Hematopoietic multipotent progenitor cell treated with erythropoietin and hydrocortisone succinate and interleukin-3 and kit ligand, for 4 days (in vitro differentiated cells): Measurements from ENCODE around the gene SYT5.
"Not testable (repeated sequence)": the region's sequence is repeated elsewhere in the genome, so short reads cannot be mapped to it uniquely, and the experiment has no call there.

Experiments used
- DNase-seq: peaks from one replicate; pipeline ENCODE4 v3.0.0-alpha.2; 2015

SYT5 gene

DNA sequence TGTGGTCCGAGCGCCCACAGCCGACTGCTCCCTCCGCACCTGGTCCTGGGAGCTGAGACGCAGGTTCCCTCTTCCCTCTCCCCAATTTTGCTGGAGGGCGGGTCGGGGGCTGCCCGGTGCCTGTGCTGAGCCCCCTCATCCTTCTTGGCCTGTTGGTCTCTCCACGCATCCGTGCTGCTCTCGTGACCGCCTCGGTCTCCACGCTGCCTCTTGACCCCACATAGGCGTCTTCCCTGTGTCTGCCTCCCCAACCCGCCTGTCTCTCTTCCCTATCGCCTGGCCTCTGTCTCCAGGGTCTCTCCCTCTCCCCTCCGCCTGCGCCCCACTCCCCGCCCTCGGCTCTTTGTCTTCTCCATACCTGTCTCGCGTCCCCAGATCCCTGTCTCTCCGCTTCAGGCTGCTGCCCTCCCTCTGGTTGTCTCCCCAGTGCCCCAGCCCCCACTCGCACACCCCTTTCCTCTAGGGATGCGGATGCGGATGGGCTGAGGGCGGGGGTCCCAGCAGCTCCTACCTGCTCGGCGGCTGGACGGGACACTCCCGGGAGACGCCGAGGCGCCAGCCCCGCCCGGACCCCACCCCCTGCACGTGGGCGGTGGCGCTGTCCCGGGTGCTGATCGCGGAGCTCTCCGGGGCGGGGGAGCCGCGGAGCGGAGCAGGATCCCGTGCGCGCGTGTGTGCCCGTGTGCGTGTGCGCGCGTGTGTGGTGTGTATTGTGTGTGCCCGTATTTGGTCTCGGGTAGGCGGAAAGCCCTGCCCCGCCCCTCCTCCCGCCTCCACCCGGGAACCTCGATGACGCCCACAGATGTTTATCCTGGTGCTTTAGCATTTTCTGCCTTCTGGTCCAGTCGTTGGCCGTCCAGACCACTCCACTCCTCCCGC is at the start of gene SYT5:
SYT5 (minus strand) TSS at position 684 of the 879 bp plus-strand sequence. CDS start 1,248 bp downstream, outside the sequence.
- DNase-seq = peak; percentile 74

DNA sequence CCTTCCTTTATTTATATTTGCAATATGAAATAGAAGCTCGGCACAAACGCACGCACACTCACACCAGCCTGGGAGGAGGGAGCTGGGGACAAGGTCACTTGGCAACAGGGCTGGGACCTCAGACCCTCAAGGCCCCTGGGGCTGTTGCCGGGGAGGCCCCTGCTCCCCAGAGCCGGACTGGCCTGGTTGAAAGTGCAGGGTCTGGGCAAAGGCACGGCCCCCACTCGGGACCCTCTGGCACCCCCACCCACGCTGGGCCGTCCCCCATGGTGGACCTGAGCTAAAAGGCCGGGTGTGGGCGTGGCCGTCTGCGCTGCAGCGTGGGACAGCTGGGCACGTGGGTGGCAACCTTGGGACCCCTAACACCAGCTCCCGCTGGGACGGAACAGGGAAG is 49.7 kb upstream of the SYT5 start:
- DNase-seq = no peak

DNA sequence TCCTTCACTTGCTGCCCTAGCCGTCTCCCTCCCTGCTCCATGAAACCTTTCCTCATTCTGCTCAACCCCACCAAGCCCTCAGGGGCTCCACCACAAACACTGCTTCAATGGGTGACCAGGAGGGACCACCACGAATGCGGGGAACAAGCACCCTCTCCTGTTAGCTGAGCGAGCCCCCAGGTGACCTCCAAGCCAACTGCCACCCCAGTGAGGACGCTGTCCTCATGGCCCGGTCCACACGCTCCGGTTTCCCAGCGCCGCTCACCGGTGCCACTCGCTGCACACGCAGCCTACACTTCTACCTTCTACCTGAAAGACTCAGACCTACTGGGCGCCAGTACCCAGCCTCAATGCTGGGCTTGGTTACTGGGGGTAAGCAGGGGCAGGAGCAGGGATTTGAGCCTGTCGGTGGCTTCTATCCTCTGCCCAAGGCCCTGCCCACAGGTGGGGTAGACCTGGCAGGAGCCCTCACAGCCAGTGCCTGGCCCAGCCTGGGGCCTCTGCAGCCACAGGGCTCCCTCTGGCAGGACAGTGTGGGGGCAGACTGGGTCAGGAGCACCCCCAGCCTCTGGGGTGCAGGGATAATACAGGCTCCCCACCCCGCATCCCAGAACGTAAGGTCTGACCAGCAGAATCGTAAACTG is 49.2 kb upstream of the SYT5 start:
- no peak for DNase-seq

GRCh38 chr19:55228403-55229031 is 48.4 kb upstream of the SYT5 start, which contains the start of gene TMEM86B:
TMEM86B (minus strand) TSS chr19:55228763; CDS start chr19:55228741, 22 bp downstream.
- DNase-seq = peak; percentile 95

- no peak for DNase-seq
These were observed 47.9 kb upstream of the SYT5 start for GRCh38 chr19:55228015-55228391.

- no peak for DNase-seq
These were observed 47.3 kb upstream of the SYT5 start for GRCh38 chr19:55227241-55228014.

DNA sequence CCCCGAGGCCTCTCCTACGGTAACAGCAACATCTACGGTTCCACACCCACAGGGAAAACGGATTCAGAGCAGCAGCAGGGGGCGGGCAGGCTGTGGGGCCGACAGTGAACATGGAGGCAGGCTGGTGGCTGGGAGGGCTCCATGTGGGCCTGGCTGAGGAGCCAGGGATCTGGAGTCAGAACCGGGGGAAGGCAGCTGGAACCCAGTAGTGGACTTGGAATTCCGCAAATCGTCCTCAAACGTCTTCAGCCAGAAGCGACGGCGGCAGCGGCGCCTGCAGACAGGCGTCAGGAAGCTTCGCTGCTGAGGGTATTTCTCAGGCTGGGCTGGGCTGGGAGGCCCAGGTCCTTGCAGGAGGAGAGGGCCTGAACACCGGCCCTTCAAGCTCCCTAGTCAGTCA is 46.7 kb upstream of the SYT5 start:
- DNase-seq = no peak

DNA sequence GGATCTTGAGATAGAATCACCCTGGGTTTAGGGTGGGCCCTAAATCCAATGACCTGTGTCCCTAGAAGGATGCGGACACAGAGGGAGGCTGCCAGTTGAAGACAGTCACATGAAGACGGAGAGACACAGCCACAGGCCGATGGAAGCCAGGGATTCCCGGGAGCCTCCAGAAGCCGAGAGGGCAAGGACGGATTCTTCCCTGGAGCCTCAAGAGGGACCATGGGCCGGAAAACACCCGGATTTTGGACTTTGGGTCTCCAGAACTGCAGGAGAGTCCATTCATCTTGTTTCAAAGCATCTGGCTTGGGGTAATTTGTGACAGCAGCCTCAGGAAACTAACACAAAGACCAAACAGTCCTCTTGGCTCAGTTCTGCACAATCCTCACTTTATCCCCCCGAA is 46.2 kb upstream of the SYT5 start:
- no peak for DNase-seq

- no peak for DNase-seq
These were observed 45.4 kb upstream of the SYT5 start for GRCh38 chr19:55225415-55225958.

GRCh38 chr19:55224679-55225414 is 44.8 kb upstream of the SYT5 start:
- not testable (repeated sequence) for DNase-seq

GRCh38 chr19:55224038-55224665 is 44.1 kb upstream of the SYT5 start:
- no peak for DNase-seq

DNA sequence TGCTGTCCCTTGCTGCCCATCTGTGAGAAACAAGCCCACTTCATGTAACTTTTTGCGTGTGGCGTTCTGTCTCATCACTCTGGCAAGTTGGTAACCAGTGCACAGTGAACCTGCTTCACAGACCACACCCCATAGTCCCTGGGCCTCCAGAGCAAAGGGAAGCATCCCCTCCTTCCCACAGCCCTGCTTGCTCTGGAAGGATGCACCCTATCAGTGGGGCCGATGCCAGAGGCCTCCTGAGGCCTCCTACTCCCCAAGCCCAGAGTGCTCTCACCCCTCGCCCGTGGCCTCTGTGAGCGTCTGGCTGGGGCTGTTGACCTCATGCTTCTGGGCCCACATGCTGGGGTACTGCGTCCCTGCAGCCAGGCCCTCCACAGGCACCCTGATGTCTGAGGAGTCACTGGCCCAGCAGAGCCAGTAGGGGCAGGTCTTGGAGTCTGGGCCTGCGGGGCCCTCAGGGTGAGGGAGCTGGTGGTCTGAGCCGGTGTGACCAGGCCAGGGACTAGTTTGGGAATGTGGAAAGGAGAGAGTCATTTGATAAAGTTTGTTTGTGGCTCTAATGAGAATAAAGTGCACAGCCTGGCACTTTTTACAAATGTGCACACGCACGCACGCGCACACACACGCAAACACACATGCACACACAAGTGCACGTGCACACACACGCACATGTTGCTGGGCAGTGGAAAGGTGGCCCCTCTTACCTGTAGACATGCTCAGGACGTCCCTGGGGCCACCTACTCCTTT is 43.4 kb upstream of the SYT5 start:
- DNase-seq = no peak

- DNase-seq = peak; percentile 49
These were observed 40.4 kb upstream of the SYT5 start for GRCh38 chr19:55220525-55220924.

DNA sequence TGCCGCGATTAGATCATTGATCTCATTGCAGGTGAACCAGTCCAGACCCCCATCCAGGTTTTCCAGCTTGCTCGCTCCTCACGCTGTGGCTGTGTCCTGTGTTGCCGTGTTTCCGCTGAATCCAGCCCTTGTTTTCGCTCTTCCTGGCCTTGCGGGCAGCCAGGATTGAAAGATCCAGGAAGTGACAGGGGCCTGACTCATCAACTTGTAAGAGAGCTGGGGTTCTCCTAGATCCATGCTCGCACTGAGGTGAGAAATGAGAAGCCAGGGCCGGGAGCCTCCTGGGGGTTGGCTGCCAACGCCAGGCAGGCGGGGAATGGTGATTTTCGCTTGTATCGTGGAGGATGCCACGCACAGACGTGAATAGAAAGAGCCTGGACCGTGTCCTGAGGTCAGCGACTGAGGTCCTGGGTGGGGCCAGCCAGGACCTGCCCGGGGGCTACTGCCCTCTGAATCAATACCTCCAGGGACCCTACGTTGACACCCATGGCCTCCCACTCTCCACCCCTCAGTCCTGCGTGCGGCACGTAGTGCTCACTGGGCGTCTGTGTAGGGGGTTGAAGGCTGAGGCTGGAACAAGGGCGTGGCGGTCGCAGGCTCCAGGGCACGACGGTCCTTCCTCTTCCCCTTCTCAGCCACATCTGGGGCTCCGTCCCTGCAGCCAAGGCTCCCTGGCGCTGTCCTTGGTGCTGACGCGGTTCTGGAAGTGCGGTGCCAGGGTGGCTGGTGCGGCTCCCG is 36.5 kb upstream of the SYT5 start:
- peak; percentile 95 for DNase-seq

- DNase-seq = no peak
These were observed 33.5 kb upstream of the SYT5 start for GRCh38 chr19:55213547-55213946.

DNA sequence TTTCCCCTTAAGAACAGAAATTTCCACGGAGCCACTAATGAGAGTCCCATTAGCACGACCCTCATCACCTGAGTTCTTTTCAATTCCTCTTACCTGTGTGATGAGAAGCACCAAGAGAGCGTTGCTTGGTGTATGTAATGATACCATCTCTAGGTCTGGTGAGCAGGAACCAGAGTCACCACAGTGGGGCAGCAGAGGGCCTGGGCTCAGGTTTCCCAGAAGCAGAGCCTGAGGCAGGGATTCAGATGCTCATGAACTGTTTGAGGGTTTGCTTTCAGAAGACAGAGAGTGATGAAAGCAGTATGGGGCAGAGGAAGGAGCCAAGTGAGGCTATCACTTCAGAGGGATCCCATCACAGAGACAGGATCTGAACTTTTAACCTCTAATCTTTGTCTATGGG is 32.4 kb upstream of the SYT5 start:
- peak; percentile 58 for DNase-seq

- DNase-seq = no peak
These were observed 29.8 kb upstream of the SYT5 start for GRCh38 chr19:55209693-55210472.

DNA sequence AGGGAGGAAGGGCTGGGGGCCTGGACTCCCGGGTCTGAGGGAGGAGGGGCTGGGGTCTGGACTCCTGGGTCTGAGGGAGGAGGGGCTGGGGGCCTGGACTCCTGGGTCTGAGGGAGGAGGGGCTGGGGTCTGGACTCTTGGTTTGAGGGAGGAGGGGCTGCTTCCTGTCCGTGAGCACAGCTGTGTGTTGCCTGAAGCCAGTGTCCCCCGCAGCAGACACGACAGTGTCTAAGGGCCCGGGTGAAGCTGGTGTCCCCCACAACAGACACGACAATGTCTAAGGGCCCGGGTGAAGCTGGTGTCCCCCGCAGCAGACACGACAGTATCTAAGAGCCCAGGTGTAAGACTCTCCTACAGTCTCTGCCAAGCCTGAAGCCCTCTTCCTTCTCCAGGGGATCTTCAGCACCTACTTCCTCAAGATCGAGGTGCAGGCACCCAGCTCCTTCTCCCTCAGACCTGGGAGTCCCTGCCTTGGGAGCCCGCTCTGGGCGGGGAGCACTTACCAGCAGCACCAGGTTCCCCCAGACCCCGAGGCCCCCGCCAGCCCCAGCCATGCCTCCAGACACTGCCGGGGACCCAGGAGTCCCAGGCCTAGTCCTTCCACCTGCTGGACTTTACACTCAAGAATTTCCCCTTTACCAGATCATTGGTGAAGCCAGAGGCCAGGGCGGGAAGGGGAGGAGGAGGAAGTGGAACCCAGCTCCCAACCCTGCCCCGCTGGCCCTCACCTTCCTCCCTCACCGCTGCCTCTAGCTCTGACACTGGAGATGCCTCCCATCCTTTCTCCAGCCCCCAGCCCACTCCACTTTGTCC is 29.0 kb upstream of the SYT5 start, which contains the start of gene PTPRH:
PTPRH (minus strand) TSS at position 622 of the 813 bp plus-strand sequence; CDS start at position 554, 68 bp downstream.
- DNase-seq = no peak
